ENCODE measurements around the gene KIF25. TPM values are rescaled to one million over a fixed set of nuclear protein-coding genes. Genes with fewer than 3 reads are reported as not detected.

Gene KIF25
- total RNA-seq = not detected in 2 replicates

GRCh38 chr6:167997642-167998041 lies at the start of gene KIF25:
Gene KIF25 (plus strand): TSS chr6:167997671. CDS start chr6:168029586, 31,915 bp downstream.

DNA sequence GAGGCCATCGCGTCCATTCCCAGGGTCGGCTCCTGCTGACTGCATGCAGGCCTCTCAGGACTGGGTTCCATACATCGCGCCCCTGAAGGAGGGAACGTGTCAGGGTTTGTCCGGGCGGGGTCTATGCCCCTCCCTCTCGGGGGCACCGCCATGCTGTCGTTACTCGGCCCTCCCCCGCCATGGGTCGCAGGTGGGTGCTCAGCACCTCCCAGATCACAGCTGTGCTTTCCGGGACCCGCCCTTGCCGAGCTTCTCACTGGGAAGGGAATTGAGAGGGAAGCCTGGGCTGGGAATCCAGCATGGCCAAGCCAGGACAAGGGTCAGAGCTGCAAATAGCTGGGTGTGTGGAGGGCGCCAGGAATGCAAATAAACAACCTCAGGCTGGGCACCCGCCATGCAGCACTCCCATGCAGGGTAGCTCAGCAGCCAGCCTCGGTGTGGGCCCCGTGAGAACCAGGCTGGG lies 81.5 kb downstream of the KIF25 start, which contains the start of gene FRMD1:
TSS of gene FRMD1 (minus strand) at position 270 of the 463 bp plus-strand sequence. CDS start at position 152, 118 bp downstream.

Other genes starting within 250 kb of the KIF25 start
- gene AFDN, start 170.8 kb upstream of the KIF25 start, total RNA-seq = 23.0 and 23.8 TPM in 2 replicates
- gene FRMD1, start 81.5 kb downstream of the KIF25 start, total RNA-seq = not detected in 2 replicates

Measured in bronchial smooth muscle cell (primary cell).